ENCODE measurements around the gene POLR1G. TPM values are rescaled to one million over a fixed set of nuclear protein-coding genes. Genes with fewer than 3 reads are reported as not detected.

POLR1G gene
- total RNA-seq, 3 donors from 2014 or later, result 3.2 to 4.1 (median 3.2) TPM

DNA sequence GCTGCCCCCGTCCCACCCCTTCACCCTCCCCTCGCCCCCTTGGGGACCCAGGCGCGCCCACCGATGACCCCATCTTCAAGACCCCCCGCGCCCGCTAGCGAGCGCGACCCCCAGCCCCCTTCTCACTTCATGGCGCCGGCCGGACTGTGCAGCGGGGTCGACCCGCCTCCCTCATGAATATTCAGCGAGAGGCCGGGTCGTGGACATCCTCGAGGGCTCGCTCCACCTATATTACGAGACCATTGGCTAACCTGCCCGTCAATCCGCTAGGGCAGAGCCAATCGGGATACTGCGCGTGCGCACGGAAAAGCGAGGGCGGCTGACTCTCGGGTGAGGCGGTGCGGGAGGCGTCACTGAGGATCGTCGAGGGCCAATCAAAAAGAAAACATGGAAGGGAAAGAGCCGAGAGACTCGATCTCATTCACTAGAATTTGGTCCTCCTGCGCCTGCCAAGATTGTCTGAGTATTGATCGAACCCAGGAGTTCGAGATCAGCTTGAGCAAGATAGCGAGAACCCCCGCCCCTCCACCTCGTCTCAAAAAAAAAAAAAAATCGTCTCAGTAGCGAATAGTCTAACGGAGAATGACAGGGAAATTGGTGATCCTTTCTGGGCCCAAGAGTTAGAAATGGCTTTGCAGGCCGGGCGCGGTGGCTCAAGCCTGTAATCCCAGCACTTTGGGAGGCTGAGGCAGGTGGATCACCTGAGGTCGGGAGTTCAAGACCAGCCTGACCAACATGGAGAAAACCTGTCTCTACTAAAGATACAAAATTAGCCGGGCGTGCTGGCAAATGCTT, 35.8 kb upstream of the POLR1G start, which contains the start of gene ERCC2:
Gene ERCC2 (minus strand): TSS at position 164 of the 795 bp plus-strand sequence. CDS start 33 bp downstream, at position 131.
- Histone ChIP-seq H3K4me3 (peak within 1 kb of the TSS; percentile 59), H3K4me1 (ENCODE audit: low read depth) (peaks cover 7% of the 10 kb centered on the region), H3K9me3 (no peaks in the 10 kb centered on the region), H3K36me3 (ENCODE audit: low read depth) (no peaks in the 10 kb centered on the region)
- intact Hi-C loops (cut with DNase I, micrococcal nuclease), result no loop called here
- TF ChIP-seq, protein P1, sequence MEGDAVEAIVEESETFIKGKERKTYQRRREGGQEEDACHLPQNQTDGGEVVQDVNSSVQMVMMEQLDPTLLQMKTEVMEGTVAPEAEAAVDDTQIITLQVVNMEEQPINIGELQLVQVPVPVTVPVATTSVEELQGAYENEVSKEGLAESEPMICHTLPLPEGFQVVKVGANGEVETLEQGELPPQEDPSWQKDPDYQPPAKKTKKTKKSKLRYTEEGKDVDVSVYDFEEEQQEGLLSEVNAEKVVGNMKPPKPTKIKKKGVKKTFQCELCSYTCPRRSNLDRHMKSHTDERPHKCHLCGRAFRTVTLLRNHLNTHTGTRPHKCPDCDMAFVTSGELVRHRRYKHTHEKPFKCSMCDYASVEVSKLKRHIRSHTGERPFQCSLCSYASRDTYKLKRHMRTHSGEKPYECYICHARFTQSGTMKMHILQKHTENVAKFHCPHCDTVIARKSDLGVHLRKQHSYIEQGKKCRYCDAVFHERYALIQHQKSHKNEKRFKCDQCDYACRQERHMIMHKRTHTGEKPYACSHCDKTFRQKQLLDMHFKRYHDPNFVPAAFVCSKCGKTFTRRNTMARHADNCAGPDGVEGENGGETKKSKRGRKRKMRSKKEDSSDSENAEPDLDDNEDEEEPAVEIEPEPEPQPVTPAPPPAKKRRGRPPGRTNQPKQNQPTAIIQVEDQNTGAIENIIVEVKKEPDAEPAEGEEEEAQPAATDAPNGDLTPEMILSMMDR (IDR thresholded peaks at IDR 0.05), result no peak
- ATAC-seq (peak; percentile 99), DNase-seq (peak; percentile 98 to 100 (median 100))

DNA sequence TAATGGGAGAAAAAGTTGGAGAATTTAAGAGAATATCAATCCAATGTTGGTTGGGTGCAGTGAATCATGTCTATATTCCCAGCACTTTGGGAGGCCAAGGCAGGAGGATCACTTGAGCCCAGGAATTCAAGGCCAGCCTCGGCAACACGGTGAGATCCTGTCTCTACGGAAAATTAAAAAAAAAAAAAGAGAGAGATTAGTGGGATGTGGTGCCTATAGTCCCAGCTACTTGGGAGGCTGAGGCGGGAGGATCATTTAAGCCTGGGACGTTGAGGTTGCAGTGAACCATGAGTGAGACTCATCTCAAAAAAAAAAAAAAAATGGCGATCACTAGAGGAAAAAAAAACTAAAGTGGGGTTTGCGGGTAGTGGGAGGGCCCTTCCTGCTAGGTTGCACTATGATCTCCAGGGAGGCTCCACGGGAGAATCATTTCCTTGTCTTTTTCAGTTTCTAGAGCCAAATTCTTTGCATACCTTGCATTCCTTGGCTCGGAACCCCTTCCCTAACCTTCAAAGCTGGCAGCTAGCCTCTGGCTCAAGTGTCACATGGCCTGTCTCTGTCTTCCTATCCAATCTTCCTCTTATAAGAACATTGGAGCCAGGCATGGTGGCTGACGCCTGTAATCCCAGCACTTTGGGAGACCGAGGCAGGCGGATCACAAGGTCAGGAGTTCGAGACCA, 30.3 kb upstream of the POLR1G start:
- DNase-seq, result no peak
- Histone ChIP-seq H3K4me3 (no peak overlapping the region), H3K4me1 (ENCODE audit: low read depth) (no peaks in the 10 kb centered on the region), H3K36me3 (ENCODE audit: low read depth) (no peaks in the 10 kb centered on the region), H3K9me3 (no peaks in the 10 kb centered on the region)
- TF ChIP-seq, protein P1 (IDR thresholded peaks at IDR 0.05), result no peak
- intact Hi-C loops (cut with DNase I, micrococcal nuclease), result no loop called here
- no peak for ATAC-seq

DNA sequence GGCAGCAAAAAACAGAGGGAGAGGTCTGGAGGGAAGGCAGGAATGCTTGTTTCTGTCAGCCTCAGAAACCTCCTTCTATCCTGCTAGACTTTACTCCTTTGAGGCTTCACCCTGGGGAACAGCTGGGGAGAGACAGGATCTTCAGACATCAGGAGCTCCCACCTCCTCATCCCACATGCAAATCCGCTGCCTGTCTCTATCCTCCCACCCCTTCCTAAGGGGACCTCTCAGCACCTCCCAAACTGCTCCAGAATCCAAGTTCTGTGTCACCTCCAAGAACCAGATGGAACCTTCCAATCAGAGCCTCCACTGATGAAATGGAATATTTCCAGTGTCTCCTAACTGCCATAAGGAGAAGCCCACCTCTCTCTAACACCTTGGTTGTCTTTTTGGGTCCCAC, 26.3 kb upstream of the POLR1G start:
- Histone ChIP-seq H3K4me1 (ENCODE audit: low read depth) (no peaks in the 10 kb centered on the region), H3K9me3 (no peaks in the 10 kb centered on the region), H3K4me3 (no peak overlapping the region), H3K36me3 (ENCODE audit: low read depth) (no peaks in the 10 kb centered on the region)
- ATAC-seq (no peak), DNase-seq (no peak)
- TF ChIP-seq, protein P1 (IDR thresholded peaks at IDR 0.05), result no peak
- intact Hi-C loops (cut with DNase I, micrococcal nuclease), result no loop called here

DNA sequence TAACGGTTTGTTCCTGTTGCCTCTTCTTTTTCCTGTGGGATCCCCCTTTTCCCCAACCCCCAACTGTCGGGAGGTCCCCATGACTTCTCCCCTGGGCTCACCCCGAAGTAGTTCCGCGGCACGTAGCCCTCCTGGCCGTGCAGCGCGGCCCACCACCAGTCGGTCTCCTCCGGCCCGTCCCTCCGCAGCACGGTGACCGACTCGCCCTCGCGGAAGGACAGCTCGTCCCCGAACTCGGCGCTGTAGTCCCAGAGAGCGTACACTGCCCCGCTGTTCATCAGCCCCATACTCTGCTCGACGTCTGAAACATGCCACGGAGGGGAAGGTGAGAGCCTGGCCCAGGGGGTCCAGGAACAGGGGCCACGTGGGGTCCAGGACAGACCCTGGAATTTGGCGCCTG, 24.0 kb upstream of the POLR1G start:
- H3K4me1 ChIP-seq (ENCODE audit: low read depth), result no peaks in the 10 kb centered on the region
- H3K9me3 ChIP-seq, result no peaks in the 10 kb centered on the region
- TF ChIP-seq, protein P1 (IDR thresholded peaks at IDR 0.05), result no peak
- intact Hi-C loops (cut with DNase I, micrococcal nuclease), result no loop called here
- H3K36me3 ChIP-seq (ENCODE audit: low read depth), result no peaks in the 10 kb centered on the region
- no peak overlapping the region for H3K4me3 ChIP-seq
- no peak for DNase-seq
- ATAC-seq, result no peak

DNA sequence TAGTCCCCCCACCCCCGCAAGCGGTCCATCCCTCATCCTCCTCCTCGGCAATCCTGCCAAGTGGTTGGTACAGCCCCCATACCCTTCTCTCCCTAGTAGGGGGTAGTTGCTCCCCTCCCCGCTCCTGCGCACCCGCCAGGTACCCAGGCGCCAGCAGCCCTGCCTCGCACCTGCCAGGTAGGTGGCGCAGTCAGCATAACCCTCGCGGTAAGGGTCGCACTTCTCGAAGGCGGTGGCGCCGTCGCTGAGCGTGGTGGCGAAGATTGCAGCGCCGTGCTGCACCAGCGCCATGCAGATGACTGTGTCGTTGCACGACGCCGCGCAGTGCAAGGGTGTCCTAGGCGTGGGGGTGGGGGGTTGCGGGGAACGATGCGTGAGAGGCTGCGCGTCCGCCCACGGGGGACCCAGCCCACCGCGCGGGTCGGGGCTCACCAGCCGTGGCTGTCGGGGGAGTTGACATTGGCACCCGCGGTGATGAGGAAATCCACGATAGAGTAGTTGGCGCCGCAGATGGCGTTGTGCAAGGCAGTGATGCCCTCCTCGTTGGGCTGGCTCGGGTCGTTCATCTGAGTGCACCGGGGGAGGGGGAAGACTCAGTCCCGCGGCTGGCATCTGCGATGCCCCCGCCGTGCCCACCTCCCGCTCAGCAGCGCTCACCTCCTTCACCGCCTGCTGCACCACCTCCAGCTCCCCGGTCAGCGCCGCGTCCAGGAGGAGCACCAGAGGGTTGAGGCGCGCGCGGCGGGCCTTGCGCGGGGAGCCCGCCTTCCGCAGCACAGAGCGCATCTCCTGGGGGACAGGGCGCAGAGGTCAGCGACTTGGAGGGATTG, 20.8 kb upstream of the POLR1G start:
- no peaks in the 10 kb centered on the region for H3K36me3 ChIP-seq (ENCODE audit: low read depth)
- peak; percentile 24 for ATAC-seq
- H3K9me3 ChIP-seq, result no peaks in the 10 kb centered on the region
- no peaks in the 10 kb centered on the region for H3K4me1 ChIP-seq (ENCODE audit: low read depth)
- H3K4me3 ChIP-seq, result no peak overlapping the region
- TF ChIP-seq, protein P1 (IDR thresholded peaks at IDR 0.05), result no peak
- intact Hi-C loops (cut with DNase I, micrococcal nuclease), result no loop called here
- DNase-seq, result no peak
